CD8-positive, alpha-beta memory T cell (primary cell): ENCODE data around the gene THRA. TPM values are rescaled to one million over a fixed set of nuclear protein-coding genes. Genes with fewer than 3 reads are reported as not detected.

ENCODE experiments used
- CTCF ChIA-PET: fragments of 350-600 bp; sonication (Branson Sonifier 250); formaldehyde crosslinking; loops from one replicate; lab custom pipeline; 2021; ENCODE audit warnings: antibody characterized with exemption; lab: Charles Lee
- POLR2A ChIA-PET: fragments of 350-600 bp; sonication (Branson Sonifier 250); formaldehyde crosslinking; loops from one replicate; lab custom pipeline; 2021; ENCODE audit warnings: antibody characterized with exemption; lab: Charles Lee
- DNase-seq, 5 donors: peaks; one replicate each; pipeline versions ENCODE4 v3.0.0 to v3.0.0-alpha.2; 2020 to 2022; ENCODE audit warnings: mixed read lengths in 1 of 5
- H3K27ac ChIP-seq: one replicate; pipeline ENCODE4 v1.7.0; 2013; ENCODE audit warnings: low read depth, mild to moderate bottlenecking, low read length, moderate library complexity
- H3K27me3 ChIP-seq: 2 replicates; pipeline ENCODE4 v1.7.0; 2013; ENCODE audit warnings: low read length, mild to moderate bottlenecking; ENCODE audit not compliant: insufficient read depth, poor library complexity, severe bottlenecking
- H3K36me3 ChIP-seq: 2 replicates; pipeline ENCODE4 v1.7.0; 2013; ENCODE audit warnings: mild to moderate bottlenecking, low read length, moderate library complexity; ENCODE audit not compliant: insufficient read depth
- H3K4me1 ChIP-seq: 2 replicates; pipeline ENCODE4 v1.7.0; 2013; ENCODE audit warnings: mild to moderate bottlenecking, low read length, moderate library complexity; ENCODE audit not compliant: insufficient read depth
- H3K4me3 ChIP-seq: 2 replicates; pipeline ENCODE4 v1.7.0; 2013; ENCODE audit warnings: mild to moderate bottlenecking, low read length
- H3K9me3 ChIP-seq: 2 replicates; pipeline ENCODE4 v1.7.0; 2013; ENCODE audit warnings: mild to moderate bottlenecking, low read length
- H3K27ac Mint-ChIP-seq, 8 donors: one replicate each; pipeline ENCODE4 v1.8.0; 2020 to 2021; ENCODE audit warnings: mixed read lengths in 8 of 8, mild to moderate bottlenecking in 6 of 8, inconsistent platforms in 3 of 8, moderate library complexity in 3 of 8
- H3K27me3 Mint-ChIP-seq, 2 donors: one replicate each; pipeline ENCODE4 v1.8.0; 2020 to 2021; ENCODE audit warnings: mixed read lengths in 2 of 2, mild to moderate bottlenecking in 1 of 2, moderate library complexity in 1 of 2
- H3K36me3 Mint-ChIP-seq, 3 donors: one replicate each; pipeline ENCODE4 v1.8.0; 2020 to 2021; ENCODE audit warnings: mixed read lengths in 3 of 3, inconsistent platforms in 1 of 3, mild to moderate bottlenecking in 1 of 3
- H3K4me1 Mint-ChIP-seq, 3 donors: one replicate each; pipeline ENCODE4 v1.8.0; 2020 to 2021; ENCODE audit warnings: mixed read lengths in 3 of 3, inconsistent platforms in 1 of 3, mild to moderate bottlenecking in 1 of 3
- H3K4me3 Mint-ChIP-seq, 7 donors: one replicate each; pipeline ENCODE4 v1.8.0; 2020 to 2021; ENCODE audit warnings: mixed read lengths in 7 of 7, mild to moderate bottlenecking in 6 of 7, moderate library complexity in 4 of 7, inconsistent platforms in 2 of 7
- H3K9me3 Mint-ChIP-seq, 5 donors: one replicate each; pipeline ENCODE4 v1.8.0; 2020 to 2022; ENCODE audit warnings: mixed read lengths in 5 of 5, mild to moderate bottlenecking in 3 of 5, moderate library complexity in 2 of 5, inconsistent platforms in 1 of 5
- polyA plus RNA-seq: library from polyadenylated mRNA; unstranded; fragments of 300-500 nt; fragmentation: Illumina TruSeq; gene quantifications from one replicate; pipeline ENCODE4 v1.2.3, GENCODE V29; 2021
- total RNA-seq, 2 experiments: library from RNA; stranded (reverse); gene quantifications; one replicate each; pipeline ENCODE4 v1.2.3, GENCODE V29; 2021

The THRA gene
- total and polyA plus RNA-seq, 3 experiments from 2014 or later, result 12.6 to 17.0 (median 13.2) TPM

- Histone ChIP-seq H3K36me3 (peaks cover 21% of the 10 kb centered on the region), H3K27me3 (no peaks in the 10 kb centered on the region), H3K4me1 (peaks cover 67% of the 10 kb centered on the region), H3K4me3 (peak overlapping the region; percentile 49), H3K27ac (peak overlapping the region; percentile 66), H3K9me3 (no peaks in the 10 kb centered on the region)
- no peaks in the 10 kb centered on the region for H3K9me3 Mint-ChIP-seq
- POLR2A ChIA-PET, result interaction anchor here (1.0 to 2.2 kb wide), 4 partner anchors 10 to 27 kb away, joined by 3 to 10 read pairs (median 5); no protein-coding TSS in a partner anchor
- peaks cover 12 to 46% (median 14%) of the 10 kb centered on the region in 3 donors for H3K36me3 Mint-ChIP-seq
- DNase-seq, result peak; percentile 68 to 96 (median 92)
- H3K4me1 Mint-ChIP-seq, result peaks cover 64 to 77% (median 73%) of the 10 kb centered on the region in 3 donors
- CTCF ChIA-PET, result interaction anchor here (0.7 to 12.4 kb wide), 7 partner anchors 10 to 71 kb away, joined by 3 to 191 read pairs (median 3); partner anchors contain the start of gene MED24
- peaks cover 0 to 3% of the 10 kb centered on the region in 2 donors for H3K27me3 Mint-ChIP-seq
- peak overlapping the region; percentile 68 to 99 (median 90) for H3K4me3 Mint-ChIP-seq
- H3K27ac Mint-ChIP-seq, result peak overlapping the region; percentile 81 to 100 (median 94)
These were observed 33.4 kb downstream of the THRA start for GRCh38 chr17:40095944-40096791.

- Histone ChIP-seq H3K36me3 (peaks cover 21% of the 10 kb centered on the region), H3K27me3 (no peaks in the 10 kb centered on the region), H3K4me3 (peak overlapping the region; percentile 49), H3K27ac (peak overlapping the region; percentile 66), H3K9me3 (no peaks in the 10 kb centered on the region), H3K4me1 (peaks cover 75% of the 10 kb centered on the region)
- Mint-ChIP-seq H3K9me3 (no peaks in the 10 kb centered on the region), H3K4me3 (peak overlapping the region in 6 of 7 donors; percentile 82 to 99 (median 92)), H3K4me1 (peaks cover 72 to 86% (median 82%) of the 10 kb centered on the region in 3 donors), H3K36me3 (peaks cover 12 to 41% (median 14%) of the 10 kb centered on the region in 3 donors), H3K27ac (peak overlapping the region; percentile 81 to 100 (median 94)), H3K27me3 (peaks cover 0 to 3% of the 10 kb centered on the region in 2 donors)
- DNase-seq, result no peak
- CTCF ChIA-PET, result interaction anchor here (1.9 to 12.4 kb wide), 4 partner anchors 10 to 21 kb away, joined by 6 to 191 read pairs (median 26); no protein-coding TSS in a partner anchor
- POLR2A ChIA-PET, result interaction anchor here (2.1 kb wide), 1 partner anchor 9 kb away, joined by 10 read pairs; no protein-coding TSS in a partner anchor
These were observed 34.3 kb downstream of the THRA start for GRCh38 chr17:40097087-40097486.

GRCh38 chr17:40097931-40098845, 35.4 kb downstream of the THRA start:
- DNase-seq, result no peak
- H3K4me1 Mint-ChIP-seq, result peaks cover 73 to 93% (median 85%) of the 10 kb centered on the region in 3 donors
- CTCF ChIA-PET, result interaction anchor here (0.8 to 12.4 kb wide), 17 partner anchors 9 to 118 kb away, joined by 3 to 191 read pairs (median 5); partner anchors contain the start of genes CASC3, PSMD3 and THRA
- H3K4me3 Mint-ChIP-seq, result peak overlapping the region; percentile 82 to 99 (median 95)
- Histone ChIP-seq H3K4me1 (peaks cover 82% of the 10 kb centered on the region), H3K27ac (peak overlapping the region; percentile 71), H3K9me3 (no peaks in the 10 kb centered on the region), H3K4me3 (peak overlapping the region; percentile 49), H3K27me3 (no peaks in the 10 kb centered on the region), H3K36me3 (peaks cover 20% of the 10 kb centered on the region)
- H3K27me3 Mint-ChIP-seq, result peaks cover 0 to 3% of the 10 kb centered on the region in 2 donors
- POLR2A ChIA-PET, result interaction anchor here (0.8 to 3.8 kb wide), 14 partner anchors 8 to 225 kb away, joined by 3 to 60 read pairs (median 4); partner anchors contain the start of genes CASC3, MSL1, THRA and WIPF2
- peaks cover 12 to 36% (median 14%) of the 10 kb centered on the region in 3 donors for H3K36me3 Mint-ChIP-seq
- no peaks in the 10 kb centered on the region for H3K9me3 Mint-ChIP-seq
- peak overlapping the region; percentile 81 to 100 (median 95) for H3K27ac Mint-ChIP-seq

GRCh38 chr17:40098846-40099618, 36.3 kb downstream of the THRA start:
- POLR2A ChIA-PET, result interaction anchor here (0.8 to 3.8 kb wide), 16 partner anchors 8 to 224 kb away, joined by 3 to 60 read pairs (median 4); partner anchors contain the start of genes CASC3, MED24, MSL1 and PSMD3
- H3K9me3 ChIP-seq, result no peaks in the 10 kb centered on the region
- H3K4me1 Mint-ChIP-seq, result peaks cover 78 to 94% (median 86%) of the 10 kb centered on the region in 3 donors
- peak overlapping the region; percentile 94 for H3K4me3 ChIP-seq
- peak overlapping the region; percentile 88 for H3K27ac ChIP-seq
- peaks cover 9 to 27% (median 12%) of the 10 kb centered on the region in 3 donors for H3K36me3 Mint-ChIP-seq
- peaks cover 15% of the 10 kb centered on the region for H3K36me3 ChIP-seq
- H3K27me3 Mint-ChIP-seq, result peaks cover 0 to under 1% of the 10 kb centered on the region in 2 donors
- peaks cover 87% of the 10 kb centered on the region for H3K4me1 ChIP-seq
- CTCF ChIA-PET, result interaction anchor here (0.8 to 12.4 kb wide), 21 partner anchors 8 to 478 kb away, joined by 3 to 191 read pairs (median 5); partner anchors contain the start of genes CASC3, CSF3, PSMD3 and THRA
- H3K9me3 Mint-ChIP-seq, result no peaks in the 10 kb centered on the region
- H3K4me3 Mint-ChIP-seq, result peak overlapping the region; percentile 82 to 99 (median 95)
- peak overlapping the region; percentile 81 to 100 (median 95) for H3K27ac Mint-ChIP-seq
- no peaks in the 10 kb centered on the region for H3K27me3 ChIP-seq
- DNase-seq, result peak; percentile 99 to 100 (median 99)

GRCh38 chr17:40099619-40100418, 37.1 kb downstream of the THRA start:
- H3K9me3 Mint-ChIP-seq, result no peaks in the 10 kb centered on the region
- Histone ChIP-seq H3K4me3 (peak overlapping the region; percentile 94), H3K9me3 (no peaks in the 10 kb centered on the region), H3K27me3 (no peaks in the 10 kb centered on the region), H3K27ac (peak overlapping the region; percentile 88), H3K36me3 (peaks cover 10% of the 10 kb centered on the region), H3K4me1 (peaks cover 88% of the 10 kb centered on the region)
- peaks cover 84 to 96% (median 86%) of the 10 kb centered on the region in 3 donors for H3K4me1 Mint-ChIP-seq
- POLR2A ChIA-PET, result interaction anchor here (0.7 to 3.8 kb wide), 14 partner anchors 7 to 119 kb away, joined by 3 to 60 read pairs (median 4); partner anchors contain the start of genes CASC3, MED24, MSL1 and PSMD3
- DNase-seq, result peak in 1 of 5 donors; percentile 22
- no peaks in the 10 kb centered on the region for H3K27me3 Mint-ChIP-seq
- peaks cover 9 to 23% (median 12%) of the 10 kb centered on the region in 3 donors for H3K36me3 Mint-ChIP-seq
- H3K27ac Mint-ChIP-seq, result peak overlapping the region; percentile 81 to 100 (median 95)
- H3K4me3 Mint-ChIP-seq, result peak overlapping the region; percentile 82 to 99 (median 95)
- CTCF ChIA-PET, result interaction anchor here (0.6 to 12.4 kb wide), 18 partner anchors 12 to 1766 kb away, joined by 3 to 191 read pairs (median 5); partner anchors contain the start of genes CSF3, KLHL11, PSMD3 and THRA

- H3K9me3 ChIP-seq, result no peaks in the 10 kb centered on the region
- H3K27ac ChIP-seq, result peak within 1 kb of the TSS; percentile 88
- peak within 1 kb of the TSS; percentile 94 for H3K4me3 ChIP-seq
- peaks cover 9 to 18% (median 12%) of the 10 kb centered on the region in 3 donors for H3K36me3 Mint-ChIP-seq
- POLR2A ChIA-PET, result interaction anchor here (0.6 to 3.8 kb wide), 9 partner anchors 12 to 68 kb away, joined by 3 to 60 read pairs (median 4); partner anchors contain the start of genes CASC3 and MED24
- peaks cover 88% of the 10 kb centered on the region for H3K4me1 ChIP-seq
- H3K4me3 Mint-ChIP-seq, result peak within 1 kb of the TSS; percentile 82 to 99 (median 95)
- CTCF ChIA-PET, result interaction anchor here (0.6 to 12.4 kb wide), 9 partner anchors 11 to 1765 kb away, joined by 3 to 191 read pairs (median 8); partner anchors contain the start of genes KLHL11, PSMD3 and THRA
- DNase-seq, result no peak
- H3K27me3 ChIP-seq, result no peaks in the 10 kb centered on the region
- peaks cover 84 to 96% (median 86%) of the 10 kb centered on the region in 3 donors for H3K4me1 Mint-ChIP-seq
- H3K27me3 Mint-ChIP-seq, result no peaks in the 10 kb centered on the region
- no peaks in the 10 kb centered on the region for H3K9me3 Mint-ChIP-seq
- peaks cover 9% of the 10 kb centered on the region for H3K36me3 ChIP-seq
- peak within 1 kb of the TSS; percentile 81 to 100 (median 95) for H3K27ac Mint-ChIP-seq
These were observed 37.6 kb downstream of the THRA start, which contains the start of gene NR1D1 for GRCh38 chr17:40100419-40100668. Gene NR1D1, minus strand, starts transcription at chr17:40100589. Its CDS starts 495 bp downstream, at chr17:40100094.
